ELR (cell line): Measurements from ENCODE around the gene SLC25A24.
"Not testable (repeated sequence)": the region's sequence is repeated elsewhere in the genome, so short reads cannot be mapped to it uniquely, and the experiment has no call there.

ENCODE experiments used
- DNase-seq: peaks from one replicate; pipeline ENCODE4 v3.0.0-alpha.2; 2015; ENCODE audit warnings: low read depth

Gene SLC25A24

GRCh38 chr1:108194051-108194450, 6.1 kb downstream of the SLC25A24 start:
- no peak for DNase-seq

GRCh38 chr1:108193333-108193732, 6.8 kb downstream of the SLC25A24 start:
- no peak for DNase-seq

- no peak for DNase-seq
Measured at GRCh38 chr1:108192581-108192980, 7.6 kb downstream of the SLC25A24 start.

- DNase-seq: no peak
Measured at GRCh38 chr1:108190686-108191416, 9.3 kb downstream of the SLC25A24 start.

GRCh38 chr1:108190001-108190634, 10.0 kb downstream of the SLC25A24 start:
- DNase-seq: no peak

DNA sequence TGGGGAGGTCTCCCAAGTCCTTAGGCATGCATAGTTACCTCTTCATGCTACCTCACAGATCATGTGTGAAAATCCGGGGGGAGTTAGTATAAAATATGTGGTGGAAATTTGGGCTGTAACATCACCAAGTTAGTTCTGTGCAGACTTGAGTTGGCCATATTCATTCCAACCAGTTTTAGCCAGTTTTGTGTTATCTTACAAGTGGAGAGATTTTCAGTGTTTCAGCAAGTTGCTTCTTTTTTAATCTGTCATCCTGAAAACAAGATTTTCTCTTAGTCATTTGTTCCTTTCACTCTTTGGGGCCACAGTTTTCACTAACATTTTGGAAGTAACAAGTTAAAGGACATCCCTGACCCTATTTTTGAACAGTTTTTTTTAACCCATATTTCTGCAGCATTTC, 11.3 kb downstream of the SLC25A24 start:
- no peak for DNase-seq

DNA sequence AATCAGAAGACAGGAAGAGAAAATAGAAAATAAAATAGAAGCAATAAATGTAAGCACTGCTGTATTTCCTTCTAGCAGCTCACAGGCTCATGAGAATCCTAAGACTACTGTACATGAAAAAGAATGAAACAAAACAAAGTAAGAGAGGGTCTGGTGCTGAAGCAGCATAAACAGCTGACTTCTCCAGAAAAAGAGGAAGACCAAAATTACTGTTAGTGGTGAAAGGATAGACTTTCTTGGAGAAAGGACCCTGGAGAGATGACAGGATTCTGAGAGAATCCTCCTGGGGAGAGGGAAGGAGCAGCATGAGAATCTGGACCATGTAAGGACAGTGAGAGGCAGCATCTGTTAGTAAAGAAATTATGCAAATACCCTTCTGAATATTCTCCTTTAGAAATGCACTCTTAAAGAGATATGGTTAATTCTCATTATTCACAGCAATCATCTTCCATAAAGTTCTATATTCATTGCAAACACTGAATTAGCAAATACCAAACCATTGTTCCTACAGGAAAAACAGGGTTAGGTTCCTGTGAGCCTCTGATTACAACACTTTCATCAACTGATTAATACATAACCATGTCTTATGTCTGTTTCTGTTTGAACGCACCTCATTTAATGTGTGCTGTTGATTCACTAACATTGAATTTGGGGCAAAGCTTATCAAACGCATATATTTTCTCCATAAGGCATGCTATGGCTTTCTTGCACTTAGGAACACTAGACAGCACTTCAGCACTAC, 17.0 kb downstream of the SLC25A24 start:
- DNase-seq: no peak

GRCh38 chr1:108179018-108179417, 21.1 kb downstream of the SLC25A24 start:
- DNase-seq: no peak

GRCh38 chr1:108162409-108162808, 37.7 kb downstream of the SLC25A24 start:
- DNase-seq: not testable (repeated sequence)

- not testable (repeated sequence) for DNase-seq
Measured at GRCh38 chr1:108159951-108160350, 40.2 kb downstream of the SLC25A24 start.

GRCh38 chr1:108158893-108159453, 41.2 kb downstream of the SLC25A24 start:
- DNase-seq: no peak

- peak; percentile 17 for DNase-seq
Measured at GRCh38 chr1:108154314-108154713, 45.8 kb downstream of the SLC25A24 start.

GRCh38 chr1:108152782-108153222, 47.3 kb downstream of the SLC25A24 start:
- DNase-seq: no peak

- no peak for DNase-seq
Measured at GRCh38 chr1:108151548-108151947, 48.6 kb downstream of the SLC25A24 start.

DNA sequence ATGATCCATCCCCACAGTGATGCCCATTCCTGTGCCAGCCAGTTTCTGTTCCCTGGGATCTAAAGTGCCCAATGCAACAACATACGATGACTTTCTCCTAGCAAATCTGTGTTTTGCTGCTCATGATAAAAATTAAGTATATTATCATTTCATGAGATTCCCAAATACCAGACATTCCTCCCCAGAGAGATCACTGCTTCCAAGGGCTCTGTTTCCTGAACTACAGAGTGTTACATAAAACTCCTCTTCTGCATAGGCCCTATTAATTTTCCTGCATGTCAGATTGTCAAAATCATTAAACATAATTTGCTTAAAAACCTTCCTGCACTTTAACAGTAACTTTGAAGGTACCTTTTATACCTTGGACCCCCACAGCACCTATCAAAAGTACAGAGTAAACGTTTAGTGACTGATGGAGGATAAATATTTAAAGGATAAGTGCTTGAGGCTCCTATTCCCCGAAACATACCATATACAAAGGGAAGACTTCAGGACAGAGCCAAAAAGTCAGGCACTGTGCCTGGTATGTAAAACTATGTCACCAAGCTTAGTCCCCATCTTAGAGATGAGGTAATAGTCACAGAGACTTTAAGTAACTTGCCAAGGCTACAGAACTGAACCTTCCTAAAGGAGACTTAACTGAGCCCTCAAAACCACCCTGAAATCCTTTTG, 50.2 kb downstream of the SLC25A24 start:
- no peak for DNase-seq

DNA sequence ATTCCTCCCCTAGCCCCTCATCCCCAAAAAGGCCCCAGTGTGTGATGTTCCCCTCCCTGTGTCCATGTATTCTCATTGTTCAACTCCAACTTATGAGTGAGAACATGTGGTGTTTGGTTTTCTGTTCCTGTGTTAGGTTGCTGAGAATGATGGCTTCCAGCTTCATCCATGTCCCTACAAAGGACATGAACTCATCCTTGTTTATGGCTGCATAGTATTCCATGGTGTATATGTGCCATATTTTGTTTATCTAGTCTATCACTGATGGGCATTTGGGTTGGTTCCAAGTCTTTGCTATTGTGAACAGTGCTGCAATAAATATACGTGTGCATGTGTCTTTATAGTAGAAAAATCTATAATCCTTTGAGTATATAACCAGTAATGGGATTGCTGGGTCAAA, 55.6 kb downstream of the SLC25A24 start:
- not testable (repeated sequence) for DNase-seq

GRCh38 chr1:108142773-108143394, 57.3 kb downstream of the SLC25A24 start:
- DNase-seq: peak; percentile 53

GRCh38 chr1:108142258-108142657, 57.9 kb downstream of the SLC25A24 start:
- no peak for DNase-seq

DNA sequence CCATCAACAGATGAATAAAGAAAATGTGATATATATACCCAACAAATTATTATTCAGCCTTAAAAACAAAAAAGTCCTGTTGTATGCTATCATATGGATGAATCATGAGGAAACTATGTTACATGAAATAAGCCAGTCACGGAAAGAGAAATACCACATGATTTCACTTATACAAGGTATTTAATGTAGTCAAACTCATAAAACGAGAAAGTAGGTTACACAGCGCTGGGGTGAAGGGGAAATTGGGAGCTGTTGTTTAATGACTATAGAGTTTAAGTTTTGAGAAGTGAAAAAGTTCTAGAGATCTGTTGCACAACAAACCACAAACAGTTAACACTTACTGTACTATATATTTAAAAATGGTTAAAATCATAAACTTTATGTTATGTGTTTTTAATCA, 58.5 kb downstream of the SLC25A24 start:
- peak; percentile 82 for DNase-seq

DNA sequence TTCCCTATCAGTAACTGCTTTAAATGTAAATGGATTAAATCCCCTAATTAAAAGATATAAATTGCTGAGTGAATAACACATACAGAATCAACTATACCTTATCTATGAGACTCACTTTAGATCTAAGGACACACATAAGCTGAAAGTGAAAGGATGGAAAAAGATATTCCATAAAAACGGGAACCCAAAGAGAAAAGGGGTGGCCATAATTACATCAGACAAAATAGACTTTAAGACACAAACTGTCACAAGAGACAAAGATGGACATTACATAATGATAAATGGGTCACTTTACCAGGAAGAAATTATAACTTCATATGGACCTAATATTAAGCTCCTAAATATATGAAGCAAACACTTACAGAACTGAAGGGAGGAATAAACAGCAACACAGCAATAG, 59.2 kb downstream of the SLC25A24 start:
- no peak for DNase-seq

GRCh38 chr1:108140177-108140576, 60.0 kb downstream of the SLC25A24 start:
- DNase-seq: no peak

GRCh38 chr1:108139555-108139954, 60.6 kb downstream of the SLC25A24 start:
- not testable (repeated sequence) for DNase-seq
